Heart left ventricle (tissue), 16 donors: ENCODE data around the gene PLCB1. TPM values are rescaled to one million over a fixed set of nuclear protein-coding genes. Genes with fewer than 3 reads are reported as not detected.

Experiments used
- ATAC-seq, 4 donors: fragments of 200-7000 bp; cut with Tn5 transposase; one replicate each; pipeline ENCODE4 v1.9.1; 2020 to 2022; ENCODE audit warnings: moderate library complexity in 4 of 4, mild to moderate bottlenecking in 3 of 4, moderate number of reproducible peaks in 1 of 4
- DNase-seq, 5 donors: peaks; one replicate each; pipeline ENCODE4 v3.0.0-alpha.2; 2020
- H3K27ac ChIP-seq, 12 donors: fragments of 200-600 bp; sonication (generic) in 4 of 12; one replicate each; pipeline versions ENCODE4 v1.5.0 to v1.8.0; 2016 to 2022; ENCODE audit warnings: mild to moderate bottlenecking in 2 of 12
- H3K27me3 ChIP-seq, 9 donors: fragments of 200-600 bp; sonication (generic) in 2 of 9; one replicate each; pipeline versions ENCODE4 v1.5.1 to v1.8.0; 2016 to 2022; ENCODE audit warnings: mild to moderate bottlenecking in 3 of 9
- H3K36me3 ChIP-seq, 9 donors: fragments of 200-600 bp; sonication (generic) in 2 of 9; one replicate each; pipeline versions ENCODE4 v1.5.0 to v1.8.0; 2018 to 2022; ENCODE audit warnings: mild to moderate bottlenecking in 2 of 9
- H3K4me1 ChIP-seq, 12 donors: fragments of 200-600 bp; sonication (generic) in 4 of 12; one replicate each; pipeline versions ENCODE4 v1.5.0 to v1.8.0; 2016 to 2022; ENCODE audit warnings: mild to moderate bottlenecking in 3 of 12
- H3K4me3 ChIP-seq, 12 donors: fragments of 200-600 bp; sonication (generic) in 4 of 12; one replicate each; pipeline versions ENCODE4 v1.5.0 to v1.8.0; 2017 to 2022; ENCODE audit warnings: mild to moderate bottlenecking in 9 of 12, moderate library complexity in 4 of 12
- H3K9me3 ChIP-seq, 12 donors: fragments of 200-600 bp; sonication (generic) in 4 of 12; one replicate each; pipeline versions ENCODE4 v1.5.0 to v1.8.0; 2016 to 2022; ENCODE audit warnings: mild to moderate bottlenecking in 1 of 12
- POLR2A ChIP-seq, 2 donors: fragments of 450-650 bp; IDR thresholded peaks; one replicate each; pipeline ENCODE4 v1.6.1; 2017; ENCODE audit warnings: antibody characterized with exemption in 2 of 2, mild to moderate bottlenecking in 2 of 2, moderate library complexity in 2 of 2
- WGBS, 4 donors: extraction: QIAGEN DNeasy Blood & Tissue Kit in 2 of 4; methylation state at CpG; one replicate each; pipeline versions ENCODE4 v1.1.5 to v1.1.7; 2013 to 2018; 5-methylcytosine and 5-hydroxymethylcytosine counted together
- intact Hi-C, 10 donors: fragments of 100-400 bp; cut with DNase I; formaldehyde crosslinking; loops; one replicate each; pipeline versions ENCODE4 v1.11.1 to v1.14.2; 2022
- polyA plus RNA-seq, 2 donors: library from polyadenylated mRNA; stranded (reverse); fragments of 200-250 nt; gene quantifications; one replicate each; pipeline ENCODE4 v1.2.3, GENCODE V29; 2013
- total RNA-seq, 9 donors: library from RNA; depleted of rRNA in 2 of 9; stranded (reverse); fragments of >200 nt in 2 of 9; fragmentation: NEBNext Ultra II Directional in 3 of 9; extraction: Animal tissue kit (Norgen Biotek cat#: 25700) in 3 of 9; gene quantifications; one replicate each; pipeline versions ENCODE4 v1.1.0 to v1.2.4, GENCODE V29; 2016 to 2023
- TF ChIP-seq, protein P1 (sequence below), 12 donors: fragments of 200-600 bp; sonication (generic) in 4 of 12; IDR thresholded peaks; one replicate each; pipeline versions ENCODE4 v1.5.0 to v1.8.0; 2018 to 2022; ENCODE audit warnings: antibody characterized with exemption in 12 of 12, mild to moderate bottlenecking in 5 of 12
- donor health status: ischemic (EF 13 %, LVEDD 7.1; RV severe dilation, severe dysfunction).
- donor health status: healthy with polysubstance abuse.
- donor health status: DM: no; HTN: yes; CAD: no.
- donor health status: DM: no; HTN: no; CAD: no.
- donor health status: ischemic (EF 25% LVEDD 6.9; RV normal size, moderate dysfunction).
- donor health status: ischemic (EF 25% LVEDD 5.7; RV mildly dilated, moderate dysfunction).
- donor health status: healthy.
- donor health status: DM: yes; HTN: yes; CAD: no.
- donor health status: ischemic (EF 35%, LVEDD 5.7; RV mildly dilated, moderate dysfunction).
- donor health status: nonischemic (EF 11% LVEDD 7.7; RV severe dilation, severe dysfunction).
- donor health status: DM: yes; HTN: yes; CAD: no.
- donor health status: PGD.
- donor health status: ischemic (EF 29% LVEDD 5.4; RV normal size, mild dysfunction).
- donor health status: nonischemic (EF 23%, LVEDD 6.1; RV moderate dilation, normal function).

Gene PLCB1
- total and polyA plus RNA-seq, 11 donors: 2.5 to 12.1 (median 7.4) TPM

DNA sequence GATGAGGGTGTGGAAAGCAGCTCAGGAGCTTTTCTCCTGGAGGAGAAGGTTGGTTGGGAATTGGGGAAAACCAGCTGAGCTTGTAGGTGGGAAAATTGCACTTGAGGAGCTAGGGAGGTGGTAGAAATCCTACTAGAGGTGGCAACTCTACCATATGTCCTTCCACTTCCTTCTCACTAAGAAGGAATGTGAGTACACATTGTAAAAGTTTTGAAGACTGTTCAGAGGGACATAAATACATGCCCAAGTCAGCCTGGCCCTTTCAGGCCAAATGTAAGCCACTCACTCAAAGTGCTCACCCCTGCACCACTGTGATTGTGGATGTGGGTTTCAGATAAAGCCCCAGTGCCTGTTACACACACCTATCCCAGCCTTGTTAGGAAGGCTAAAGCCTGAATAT, 646.3 kb downstream of the PLCB1 start:
- intact Hi-C loops: no loop called here

DNA sequence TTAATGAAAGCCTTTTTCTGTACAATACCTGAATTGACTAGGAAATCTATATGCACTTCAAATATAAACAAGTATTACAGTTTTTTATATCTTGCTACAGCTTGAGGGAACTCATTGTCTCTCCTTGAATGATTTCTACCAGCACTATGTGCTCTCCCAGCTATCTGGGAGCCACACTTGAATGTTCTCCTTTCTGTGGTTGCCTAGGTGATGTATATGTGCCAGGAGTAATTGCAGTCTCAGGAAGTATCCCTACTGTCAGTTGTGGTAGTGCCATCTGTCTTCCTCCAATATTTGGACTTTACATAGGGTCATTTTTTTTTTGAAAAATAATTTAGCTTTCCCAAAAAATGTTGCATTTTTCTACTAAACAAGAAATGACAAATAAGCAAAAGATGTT, 648.8 kb downstream of the PLCB1 start:
- H3K9me3 ChIP-seq: no peaks in the 10 kb centered on the region
- no peak overlapping the region for H3K4me3 ChIP-seq
- intact Hi-C loops: no loop called here
- H3K4me1 ChIP-seq: peaks cover 0 to 8% (median 0%) of the 10 kb centered on the region in 12 donors
- ATAC-seq (no peak), DNase-seq (no peak)
- H3K36me3 ChIP-seq: no peaks in the 10 kb centered on the region
- H3K27me3 ChIP-seq: no peaks in the 10 kb centered on the region
- no peak overlapping the region for H3K27ac ChIP-seq
- TF ChIP-seq POLR2A (IDR thresholded peaks at IDR 0.05): no peak
- TF ChIP-seq, protein P1, sequence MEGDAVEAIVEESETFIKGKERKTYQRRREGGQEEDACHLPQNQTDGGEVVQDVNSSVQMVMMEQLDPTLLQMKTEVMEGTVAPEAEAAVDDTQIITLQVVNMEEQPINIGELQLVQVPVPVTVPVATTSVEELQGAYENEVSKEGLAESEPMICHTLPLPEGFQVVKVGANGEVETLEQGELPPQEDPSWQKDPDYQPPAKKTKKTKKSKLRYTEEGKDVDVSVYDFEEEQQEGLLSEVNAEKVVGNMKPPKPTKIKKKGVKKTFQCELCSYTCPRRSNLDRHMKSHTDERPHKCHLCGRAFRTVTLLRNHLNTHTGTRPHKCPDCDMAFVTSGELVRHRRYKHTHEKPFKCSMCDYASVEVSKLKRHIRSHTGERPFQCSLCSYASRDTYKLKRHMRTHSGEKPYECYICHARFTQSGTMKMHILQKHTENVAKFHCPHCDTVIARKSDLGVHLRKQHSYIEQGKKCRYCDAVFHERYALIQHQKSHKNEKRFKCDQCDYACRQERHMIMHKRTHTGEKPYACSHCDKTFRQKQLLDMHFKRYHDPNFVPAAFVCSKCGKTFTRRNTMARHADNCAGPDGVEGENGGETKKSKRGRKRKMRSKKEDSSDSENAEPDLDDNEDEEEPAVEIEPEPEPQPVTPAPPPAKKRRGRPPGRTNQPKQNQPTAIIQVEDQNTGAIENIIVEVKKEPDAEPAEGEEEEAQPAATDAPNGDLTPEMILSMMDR (IDR thresholded peaks at IDR 0.05): no peak

More for the DNA sequence above, 646.3 kb downstream of the PLCB1 start:
- Histone ChIP-seq H3K27ac (no peak overlapping the region), H3K36me3 (peaks cover 0 to 10% (median 0%) of the 10 kb centered on the region in 9 donors), H3K4me1 (peaks cover 0 to 8% (median 0%) of the 10 kb centered on the region in 12 donors), H3K27me3 (no peaks in the 10 kb centered on the region), H3K9me3 (no peaks in the 10 kb centered on the region), H3K4me3 (no peak overlapping the region)
- ATAC-seq: no peak
- no peak for TF ChIP-seq POLR2A (IDR thresholded peaks at IDR 0.05)
- TF ChIP-seq, protein P1 (IDR thresholded peaks at IDR 0.05): no peak
- no peak for DNase-seq

DNA sequence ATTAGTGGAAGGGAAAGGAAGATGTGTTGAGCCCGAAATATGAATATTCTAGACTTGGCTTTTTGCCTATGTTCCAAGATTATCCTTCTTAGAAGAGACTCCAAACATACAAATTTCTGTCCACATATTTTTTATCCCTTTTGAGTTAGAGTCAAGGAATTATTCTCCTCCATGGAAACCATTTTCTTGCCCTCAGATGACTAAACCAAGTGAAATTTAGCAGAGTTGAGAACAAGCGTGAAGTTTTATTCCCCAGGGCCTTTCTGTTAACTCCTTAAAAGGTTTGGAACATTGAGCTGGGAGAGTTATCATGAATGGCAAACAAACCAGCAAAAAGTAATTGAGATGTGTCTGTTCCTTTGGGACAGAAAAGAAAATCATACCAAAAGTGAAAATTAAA, 650.7 kb downstream of the PLCB1 start:
- Histone ChIP-seq H3K27ac (peak overlapping the region in 4 of 12 donors; percentile 7 to 46 (median 22)), H3K4me3 (no peak overlapping the region), H3K27me3 (no peaks in the 10 kb centered on the region), H3K4me1 (peaks cover 0 to 8% (median 0%) of the 10 kb centered on the region in 12 donors), H3K9me3 (no peaks in the 10 kb centered on the region), H3K36me3 (no peaks in the 10 kb centered on the region)
- no peak for TF ChIP-seq POLR2A (IDR thresholded peaks at IDR 0.05)
- TF ChIP-seq, protein P1 (IDR thresholded peaks at IDR 0.05): no peak
- ATAC-seq: peak in 1 of 4 donors; percentile 56
- intact Hi-C loops: no loop called here
- WGBS, 4 donors: 54 to 62% (median 59%) methylated on average over 2 of the region's 2 CpGs
- DNase-seq: no peak

DNA sequence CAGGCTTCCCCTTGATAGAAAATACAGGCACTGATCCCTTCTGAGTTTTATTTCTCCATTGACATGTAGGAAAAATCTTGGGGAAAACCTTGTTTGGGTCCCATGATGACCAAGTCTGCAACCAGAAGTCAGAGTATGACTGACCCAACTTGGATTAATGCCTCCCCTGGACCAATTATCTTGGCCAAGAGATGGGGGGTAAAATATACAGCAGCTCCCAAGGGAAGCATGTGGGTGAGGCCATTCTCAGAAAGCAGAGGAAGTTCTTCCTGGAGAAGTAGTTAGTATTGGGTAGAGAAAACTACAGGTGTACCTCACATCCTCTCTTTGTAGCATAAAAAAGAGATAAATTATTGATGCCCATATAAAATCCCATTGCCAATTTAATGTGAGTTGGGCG, 651.7 kb downstream of the PLCB1 start:
- Histone ChIP-seq H3K9me3 (no peaks in the 10 kb centered on the region), H3K27ac (no peak overlapping the region), H3K36me3 (peaks cover 0 to under 1% (median 0%) of the 10 kb centered on the region in 9 donors), H3K4me1 (peaks cover 0 to 8% (median 0%) of the 10 kb centered on the region in 12 donors), H3K4me3 (no peak overlapping the region), H3K27me3 (no peaks in the 10 kb centered on the region)
- ATAC-seq: no peak
- TF ChIP-seq, protein P1 (IDR thresholded peaks at IDR 0.05): no peak
- TF ChIP-seq POLR2A (IDR thresholded peaks at IDR 0.05): no peak
- DNase-seq: no peak
- 2 to 98% (median 48%) methylated on average over 1 of the region's 1 CpG for WGBS, 4 donors
- intact Hi-C loops: no loop called here
